GM12878 (cell line): ENCODE data around the gene BRME1.

Experiments used
- BACH1 ChIP-seq: fragments of 450-650 bp; IDR thresholded peaks from 2 replicates; pipeline ENCODE4 v1.6.1; 2017; ENCODE audit warnings: mild to moderate bottlenecking, borderline replicate concordance
- CTCF ChIP-seq, 3 experiments: IDR thresholded peaks in 2 of 3; conservative IDR thresholded peaks in 1 of 3; 2 replicates each; pipeline ENCODE4 v1.5.1; 2011; ENCODE audit warnings: low read depth in 3 of 3, low read length in 3 of 3, mild to moderate bottlenecking in 3 of 3, control low read depth in 2 of 3, moderate library complexity in 2 of 3, inconsistent platforms in 1 of 3, mixed read lengths in 1 of 3; ENCODE audit not compliant: control insufficient read depth in 2 of 3, insufficient read depth in 1 of 3; ENCODE audit errors: extremely low read depth in 1 of 3
- EZH2 ChIP-seq: IDR thresholded peaks from 2 replicates; pipeline ENCODE4 v1.6.1; 2012; ENCODE audit warnings: low read depth, mild to moderate bottlenecking, control low read depth, inconsistent platforms, low read length, borderline replicate concordance; ENCODE audit not compliant: control insufficient read depth
- GABPA ChIP-seq: IDR thresholded peaks from 2 replicates; pipeline ENCODE4 v1.6.1; 2014; ENCODE audit warnings: antibody characterized with exemption, low read depth, mild to moderate bottlenecking, inconsistent platforms
- MYC ChIP-seq: IDR thresholded peaks from 2 replicates; pipeline ENCODE4 v1.6.1; 2011; ENCODE audit warnings: mild to moderate bottlenecking, low read length, moderate library complexity, inconsistent platforms; ENCODE audit not compliant: insufficient read depth, insufficient replicate concordance, insufficient read length, severe bottlenecking
- POLR2A ChIP-seq: IDR thresholded peaks from 2 replicates; pipeline ENCODE4 v1.6.1; 2011; ENCODE audit warnings: low read depth, mild to moderate bottlenecking, low read length
- SRF ChIP-seq, 2 experiments: IDR thresholded peaks; 2 replicates each; pipeline ENCODE4 v1.6.1; 2011; ENCODE audit warnings: low read depth in 2 of 2, low read length in 2 of 2, mild to moderate bottlenecking in 1 of 2, moderate library complexity in 1 of 2
- TF ChIP-seq, protein P1 (sequence below): fragments of 450-650 bp; IDR thresholded peaks from 2 replicates; pipeline ENCODE4 v1.6.1; 2017; ENCODE audit warnings: antibody characterized with exemption, mild to moderate bottlenecking, moderate library complexity

DNA sequence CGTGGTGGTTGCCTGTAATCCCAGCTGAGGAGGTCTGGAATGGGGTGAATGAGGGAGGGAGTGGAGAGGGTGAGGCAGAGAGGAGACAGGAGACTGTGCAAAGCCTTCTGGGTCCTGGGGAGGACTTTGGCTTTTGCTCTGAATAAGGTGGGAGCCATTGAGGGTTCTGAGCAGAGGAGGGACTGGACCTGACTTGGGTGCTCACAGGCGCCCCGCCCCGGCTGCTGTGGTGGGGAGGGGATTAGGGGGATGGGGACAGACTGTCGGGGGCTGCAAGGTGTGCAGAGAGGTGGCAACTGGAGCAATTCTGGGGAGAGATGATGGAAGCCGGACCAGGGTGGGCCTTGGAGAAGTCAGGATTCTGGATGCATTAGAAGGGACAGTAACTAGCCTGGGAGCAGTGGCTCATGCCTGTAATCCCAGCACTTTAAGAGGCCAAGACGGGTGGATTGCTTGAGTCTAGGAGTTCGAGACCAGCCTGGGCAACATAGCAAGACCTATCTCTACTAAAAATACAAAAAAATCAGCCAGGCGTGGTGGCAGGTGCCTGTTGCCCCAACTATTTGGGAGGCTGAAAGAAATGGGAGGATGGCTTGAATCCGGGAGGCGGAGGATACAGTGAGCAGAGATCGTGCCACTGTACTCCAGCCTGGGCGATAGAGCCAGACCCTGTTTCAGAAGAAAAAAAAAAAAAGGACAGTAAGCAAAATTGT, 45.1 kb downstream of the BRME1 start:
- no peak for TF ChIP-seq SRF (IDR thresholded peaks at IDR 0.05; ENCODE audit: low read depth in 2 of 2, low read length in 2 of 2)
- TF ChIP-seq EZH2, result no peak
- no peak for TF ChIP-seq MYC
- no peak for TF ChIP-seq BACH1
- TF ChIP-seq POLR2A, result no peak
- TF ChIP-seq, protein P1, sequence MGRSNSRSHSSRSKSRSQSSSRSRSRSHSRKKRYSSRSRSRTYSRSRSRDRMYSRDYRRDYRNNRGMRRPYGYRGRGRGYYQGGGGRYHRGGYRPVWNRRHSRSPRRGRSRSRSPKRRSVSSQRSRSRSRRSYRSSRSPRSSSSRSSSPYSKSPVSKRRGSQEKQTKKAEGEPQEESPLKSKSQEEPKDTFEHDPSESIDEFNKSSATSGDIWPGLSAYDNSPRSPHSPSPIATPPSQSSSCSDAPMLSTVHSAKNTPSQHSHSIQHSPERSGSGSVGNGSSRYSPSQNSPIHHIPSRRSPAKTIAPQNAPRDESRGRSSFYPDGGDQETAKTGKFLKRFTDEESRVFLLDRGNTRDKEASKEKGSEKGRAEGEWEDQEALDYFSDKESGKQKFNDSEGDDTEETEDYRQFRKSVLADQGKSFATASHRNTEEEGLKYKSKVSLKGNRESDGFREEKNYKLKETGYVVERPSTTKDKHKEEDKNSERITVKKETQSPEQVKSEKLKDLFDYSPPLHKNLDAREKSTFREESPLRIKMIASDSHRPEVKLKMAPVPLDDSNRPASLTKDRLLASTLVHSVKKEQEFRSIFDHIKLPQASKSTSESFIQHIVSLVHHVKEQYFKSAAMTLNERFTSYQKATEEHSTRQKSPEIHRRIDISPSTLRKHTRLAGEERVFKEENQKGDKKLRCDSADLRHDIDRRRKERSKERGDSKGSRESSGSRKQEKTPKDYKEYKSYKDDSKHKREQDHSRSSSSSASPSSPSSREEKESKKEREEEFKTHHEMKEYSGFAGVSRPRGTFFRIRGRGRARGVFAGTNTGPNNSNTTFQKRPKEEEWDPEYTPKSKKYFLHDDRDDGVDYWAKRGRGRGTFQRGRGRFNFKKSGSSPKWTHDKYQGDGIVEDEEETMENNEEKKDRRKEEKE, result no peak
- TF ChIP-seq CTCF (IDR thresholded peaks at IDR 0.05 in 2 of 3, conservative IDR thresholded peaks at IDR 0.05 in 1 of 3; ENCODE audit: control insufficient read depth in 2 of 3, extremely low read depth in 1 of 3, insufficient read depth in 1 of 3, low read depth in 3 of 3, low read length in 3 of 3), result no peak
- no peak for TF ChIP-seq GABPA
